ENCODE measurements around the gene HNRNPR. TPM values are rescaled to one million over a fixed set of nuclear protein-coding genes. Genes with fewer than 3 reads are reported as not detected.
"Not testable (repeated sequence)": the region's sequence is repeated elsewhere in the genome, so short reads cannot be mapped to it uniquely, and the experiment has no call there.

HNRNPR gene
- total and polyA plus RNA-seq, 3 experiments from 2014 or later: 184 to 201 (median 199) TPM

- Histone ChIP-seq H3K36me3 (ENCODE audit: insufficient read depth, low read length) (no peaks in the 10 kb centered on the region), H3K9me3 (ENCODE audit: low read length) (no peaks in the 10 kb centered on the region), H3K27me3 (ENCODE audit: insufficient read depth, low read length, poor library complexity, severe bottlenecking) (no peaks in the 10 kb centered on the region), H3K4me3 (ENCODE audit: low read length) (no peak overlapping the region), H3K4me1 (ENCODE audit: insufficient read depth, low read length) (no peaks in the 10 kb centered on the region), H3K27ac (ENCODE audit: low read depth, low read length) (no peak overlapping the region)
- POLR2A ChIA-PET: no interaction called here
- CTCF ChIA-PET: no interaction called here
- DNase-seq: no peak
- Mint-ChIP-seq H3K9me3 (no peaks in the 10 kb centered on the region), H3K27me3 (peaks cover 9 to 29% of the 10 kb centered on the region in 2 donors), H3K27ac (no peak overlapping the region), H3K4me1 (no peaks in the 10 kb centered on the region), H3K36me3 (peaks cover 0 to 17% (median 7%) of the 10 kb centered on the region in 3 donors), H3K4me3 (no peak overlapping the region)
Observed at GRCh38 chr1:23276531-23276930, 67.6 kb downstream of the HNRNPR start.

GRCh38 chr1:23274134-23274505 lies 70.0 kb downstream of the HNRNPR start:
- Histone ChIP-seq H3K27me3 (ENCODE audit: insufficient read depth, low read length, poor library complexity, severe bottlenecking) (no peaks in the 10 kb centered on the region), H3K27ac (ENCODE audit: low read depth, low read length) (no peak overlapping the region), H3K4me3 (ENCODE audit: low read length) (no peak overlapping the region), H3K9me3 (ENCODE audit: low read length) (no peaks in the 10 kb centered on the region), H3K4me1 (ENCODE audit: insufficient read depth, low read length) (no peaks in the 10 kb centered on the region), H3K36me3 (ENCODE audit: insufficient read depth, low read length) (no peaks in the 10 kb centered on the region)
- no peak overlapping the region for H3K27ac Mint-ChIP-seq
- H3K36me3 Mint-ChIP-seq: peaks cover 0 to under 1% (median 0%) of the 10 kb centered on the region in 3 donors
- no peaks in the 10 kb centered on the region for H3K4me1 Mint-ChIP-seq
- no peak for DNase-seq
- ChIA-PET POLR2A (no interaction called here), CTCF (interaction anchor here (1.3 kb wide), 1 partner anchor 129 kb away, joined by 3 read pairs; no protein-coding TSS in a partner anchor)
- H3K27me3 Mint-ChIP-seq: peaks cover 22 to 42% of the 10 kb centered on the region in 2 donors
- no peak overlapping the region for H3K4me3 Mint-ChIP-seq
- no peaks in the 10 kb centered on the region for H3K9me3 Mint-ChIP-seq

- Mint-ChIP-seq H3K4me3 (no peak overlapping the region), H3K27ac (no peak overlapping the region), H3K9me3 (no peaks in the 10 kb centered on the region), H3K4me1 (no peaks in the 10 kb centered on the region), H3K36me3 (no peaks in the 10 kb centered on the region), H3K27me3 (peaks cover 22 to 47% of the 10 kb centered on the region in 2 donors)
- H3K27me3 ChIP-seq (ENCODE audit: insufficient read depth, low read length, poor library complexity, severe bottlenecking): no peaks in the 10 kb centered on the region
- no peak overlapping the region for H3K27ac ChIP-seq (ENCODE audit: low read depth, low read length)
- POLR2A ChIA-PET: no interaction called here
- H3K36me3 ChIP-seq (ENCODE audit: insufficient read depth, low read length): no peaks in the 10 kb centered on the region
- CTCF ChIA-PET: interaction anchor here (1.3 kb wide), 1 partner anchor 130 kb away, joined by 3 read pairs; no protein-coding TSS in a partner anchor
- H3K9me3 ChIP-seq (ENCODE audit: low read length): no peaks in the 10 kb centered on the region
- H3K4me1 ChIP-seq (ENCODE audit: insufficient read depth, low read length): no peaks in the 10 kb centered on the region
- no peak overlapping the region for H3K4me3 ChIP-seq (ENCODE audit: low read length)
- DNase-seq: no peak
Observed at GRCh38 chr1:23273450-23274133, 70.5 kb downstream of the HNRNPR start.

- Mint-ChIP-seq H3K27me3 (peaks cover 0 to 10% of the 10 kb centered on the region in 2 donors), H3K36me3 (no peaks in the 10 kb centered on the region), H3K9me3 (no peaks in the 10 kb centered on the region), H3K4me3 (no peak overlapping the region), H3K4me1 (no peaks in the 10 kb centered on the region), H3K27ac (no peak overlapping the region)
- no peak for DNase-seq
- H3K4me3 ChIP-seq (ENCODE audit: low read length): no peak overlapping the region
- H3K9me3 ChIP-seq (ENCODE audit: low read length): no peaks in the 10 kb centered on the region
- H3K27me3 ChIP-seq (ENCODE audit: insufficient read depth, low read length, poor library complexity, severe bottlenecking): no peaks in the 10 kb centered on the region
- CTCF ChIA-PET: no interaction called here
- POLR2A ChIA-PET: no interaction called here
- no peak overlapping the region for H3K27ac ChIP-seq (ENCODE audit: low read depth, low read length)
- H3K36me3 ChIP-seq (ENCODE audit: insufficient read depth, low read length): no peaks in the 10 kb centered on the region
- H3K4me1 ChIP-seq (ENCODE audit: insufficient read depth, low read length): no peaks in the 10 kb centered on the region
Observed at GRCh38 chr1:23263380-23263887, 80.7 kb downstream of the HNRNPR start.

- H3K27ac Mint-ChIP-seq; H3K36me3 ChIP-seq (ENCODE audit: insufficient read depth, low read length); H3K4me1 Mint-ChIP-seq; H3K27me3 Mint-ChIP-seq; H3K4me3 Mint-ChIP-seq; H3K36me3 Mint-ChIP-seq; POLR2A ChIA-PET; H3K4me3 ChIP-seq (ENCODE audit: low read length); DNase-seq; H3K9me3 ChIP-seq (ENCODE audit: low read length); H3K27me3 ChIP-seq (ENCODE audit: insufficient read depth, low read length, poor library complexity, severe bottlenecking); H3K27ac ChIP-seq (ENCODE audit: low read depth, low read length); H3K9me3 Mint-ChIP-seq; CTCF ChIA-PET; H3K4me1 ChIP-seq (ENCODE audit: insufficient read depth, low read length): not testable (repeated sequence)
Observed at GRCh38 chr1:23258082-23258481, 86.0 kb downstream of the HNRNPR start.

- H3K9me3 Mint-ChIP-seq; H3K27ac Mint-ChIP-seq; H3K4me3 Mint-ChIP-seq; H3K4me3 ChIP-seq (ENCODE audit: low read length); H3K27me3 ChIP-seq (ENCODE audit: insufficient read depth, low read length, poor library complexity, severe bottlenecking); H3K9me3 ChIP-seq (ENCODE audit: low read length); CTCF ChIA-PET; H3K4me1 ChIP-seq (ENCODE audit: insufficient read depth, low read length); H3K4me1 Mint-ChIP-seq; DNase-seq; H3K36me3 Mint-ChIP-seq; POLR2A ChIA-PET; H3K27ac ChIP-seq (ENCODE audit: low read depth, low read length); H3K27me3 Mint-ChIP-seq; H3K36me3 ChIP-seq (ENCODE audit: insufficient read depth, low read length): not testable (repeated sequence)
Observed at GRCh38 chr1:23257371-23257770, 86.7 kb downstream of the HNRNPR start.

Other genes with a start within 250 kb of the HNRNPR start
- 10 to 100 TPM; 19.5 to 19.6 TPM for gene LUZP1, start 175.4 kb downstream of the HNRNPR start, total RNA-seq
- 32.8 TPM for gene LUZP1, start 175.4 kb downstream of the HNRNPR start, polyA plus RNA-seq
- gene HTR1D, start 126.8 kb downstream of the HNRNPR start, total RNA-seq: not detected
- not detected for gene HTR1D, start 126.8 kb downstream of the HNRNPR start, polyA plus RNA-seq
- gene ZNF436, start 25.6 kb upstream of the HNRNPR start, total RNA-seq: 1 to 10 TPM; 5.9 to 6.4 TPM
- gene ZNF436, start 25.6 kb upstream of the HNRNPR start, polyA plus RNA-seq: 4.9 TPM
- 1 to 10 TPM; 1.4 to 1.7 TPM for gene TCEA3, start 80.5 kb upstream of the HNRNPR start, total RNA-seq
- 11.1 TPM for gene TCEA3, start 80.5 kb upstream of the HNRNPR start, polyA plus RNA-seq
- under 1 TPM; 0.33 to 0.78 TPM for gene ASAP3, start 139.9 kb upstream of the HNRNPR start, total RNA-seq
- gene ASAP3, start 139.9 kb upstream of the HNRNPR start, polyA plus RNA-seq: 0.62 TPM
- gene E2F2, start 186.9 kb upstream of the HNRNPR start, total RNA-seq: 10 to 100 TPM; 19.1 to 19.6 TPM
- 0.76 TPM for gene E2F2, start 186.9 kb upstream of the HNRNPR start, polyA plus RNA-seq
- gene ID3, start 215.2 kb upstream of the HNRNPR start, total RNA-seq: 10 to 100 TPM; 18.4 to 19.3 TPM
- 4.7 TPM for gene ID3, start 215.2 kb upstream of the HNRNPR start, polyA plus RNA-seq